PC-9 (cell line): Measurements from ENCODE around the gene PGRMC2.

Source experiments
- EZH2 ChIP-seq: fragments of 200-600 bp; sonication (generic); IDR thresholded peaks from 2 replicates; pipeline ENCODE4 v1.8.0; 2017; ENCODE audit warnings: antibody characterized with exemption, low read depth
- TF ChIP-seq, protein P1 (sequence below): fragments of 200-600 bp; sonication (generic); conservative IDR thresholded peaks from 2 replicates; pipeline ENCODE4 v1.6.1; 2017; ENCODE audit warnings: mixed run types, antibody characterized with exemption, mild to moderate bottlenecking, moderate library complexity

DNA sequence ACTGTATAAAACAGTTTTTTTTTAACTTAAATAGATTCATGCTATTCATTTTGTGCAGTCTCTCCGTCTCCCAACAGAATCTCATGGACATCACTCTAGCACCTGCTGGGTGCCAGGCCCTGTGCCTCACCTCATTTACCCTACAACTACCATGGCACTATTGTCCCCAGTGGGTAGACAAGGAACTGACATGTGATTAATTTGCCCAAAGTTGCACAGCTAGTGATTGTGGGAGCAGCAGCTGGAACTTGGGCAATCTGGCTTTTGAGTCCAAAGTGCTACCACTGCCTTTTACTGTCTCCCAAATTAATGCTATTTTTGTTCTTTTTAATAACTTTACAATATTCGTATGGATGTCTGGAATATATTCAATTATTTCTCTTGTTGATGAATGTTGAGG lies 11.2 kb upstream of the PGRMC2 start:
- TF ChIP-seq, protein P1, sequence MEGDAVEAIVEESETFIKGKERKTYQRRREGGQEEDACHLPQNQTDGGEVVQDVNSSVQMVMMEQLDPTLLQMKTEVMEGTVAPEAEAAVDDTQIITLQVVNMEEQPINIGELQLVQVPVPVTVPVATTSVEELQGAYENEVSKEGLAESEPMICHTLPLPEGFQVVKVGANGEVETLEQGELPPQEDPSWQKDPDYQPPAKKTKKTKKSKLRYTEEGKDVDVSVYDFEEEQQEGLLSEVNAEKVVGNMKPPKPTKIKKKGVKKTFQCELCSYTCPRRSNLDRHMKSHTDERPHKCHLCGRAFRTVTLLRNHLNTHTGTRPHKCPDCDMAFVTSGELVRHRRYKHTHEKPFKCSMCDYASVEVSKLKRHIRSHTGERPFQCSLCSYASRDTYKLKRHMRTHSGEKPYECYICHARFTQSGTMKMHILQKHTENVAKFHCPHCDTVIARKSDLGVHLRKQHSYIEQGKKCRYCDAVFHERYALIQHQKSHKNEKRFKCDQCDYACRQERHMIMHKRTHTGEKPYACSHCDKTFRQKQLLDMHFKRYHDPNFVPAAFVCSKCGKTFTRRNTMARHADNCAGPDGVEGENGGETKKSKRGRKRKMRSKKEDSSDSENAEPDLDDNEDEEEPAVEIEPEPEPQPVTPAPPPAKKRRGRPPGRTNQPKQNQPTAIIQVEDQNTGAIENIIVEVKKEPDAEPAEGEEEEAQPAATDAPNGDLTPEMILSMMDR: no peak
- no peak for TF ChIP-seq EZH2
